PC-3 (cell line): ENCODE results near the gene BNIP1. TPM values are rescaled to one million over a fixed set of nuclear protein-coding genes. Genes with fewer than 3 reads are reported as not detected.

Source experiments
- ATAC-seq: fragments of 200-7000 bp; cut with Tn5 transposase; 2 replicates; pipeline ENCODE4 v1.9.1; 2020; ENCODE audit warnings: mild to moderate bottlenecking, moderate library complexity
- BruUV-seq: library from RNA; stranded (reverse); fragments of 400-500 nt; replicated peaks from 2 replicates; lab custom pipeline; 2021; lab: Mats Ljungman, UMichigan
- CTCF ChIA-PET: fragments of 300-600 bp; sonication (Branson Sonifier 250); formaldehyde crosslinking; loops from one replicate; lab custom pipeline; 2022; ENCODE audit warnings: antibody characterized with exemption; lab: Charles Lee
- POLR2A ChIA-PET: fragments of 300-600 bp; sonication (Branson Sonifier 250); formaldehyde crosslinking; loops from one replicate; lab custom pipeline; 2022; ENCODE audit warnings: antibody characterized with exemption; ENCODE audit not compliant: unreplicated experiment; lab: Charles Lee
- DNase-seq: peaks from one replicate; pipeline ENCODE4 v3.0.0-alpha.2; 2015
- H2AFZ ChIP-seq: fragments of 300-600 bp; sonication (generic); 2 replicates; pipeline ENCODE4 v1.6.0; 2016; ENCODE audit warnings: antibody characterized with exemption, low read length
- H3F3A ChIP-seq: fragments of 300-600 bp; sonication (generic); one replicate; pipeline ENCODE4 v1.6.0; 2017; ENCODE audit warnings: antibody characterized with exemption, low read length, control low read depth, mild to moderate bottlenecking; ENCODE audit not compliant: unreplicated experiment
- H3K27ac ChIP-seq: fragments of 300-600 bp; sonication (generic); 2 replicates; pipeline ENCODE4 v1.5.1; 2016; ENCODE audit warnings: mild to moderate bottlenecking, low read length
- H3K27me3 ChIP-seq: fragments of 300-600 bp; sonication (generic); 2 replicates; pipeline ENCODE4 v1.6.1; 2016; ENCODE audit warnings: low read length, mixed read lengths
- H3K36me3 ChIP-seq: fragments of 300-600 bp; sonication (generic); 2 replicates; pipeline ENCODE4 v1.6.1; 2016; ENCODE audit warnings: low read depth, mixed run types, low read length, mixed read lengths
- H3K4me1 ChIP-seq: fragments of 300-600 bp; sonication (generic); 2 replicates; pipeline ENCODE4 v1.5.1; 2016; ENCODE audit warnings: low read length; ENCODE audit not compliant: insufficient read depth
- H3K4me2 ChIP-seq: fragments of 300-600 bp; sonication (generic); 2 replicates; pipeline ENCODE4 v1.6.0; 2016; ENCODE audit warnings: low read length
- H3K4me3 ChIP-seq: fragments of 300-600 bp; sonication (generic); 2 replicates; pipeline ENCODE4 v1.5.1; 2016; ENCODE audit warnings: mild to moderate bottlenecking, low read length, mixed read lengths
- H3K79me2 ChIP-seq: fragments of 300-600 bp; sonication (generic); 2 replicates; pipeline ENCODE4 v1.6.1; 2017; ENCODE audit warnings: low read length, mixed read lengths
- H3K9ac ChIP-seq: fragments of 300-600 bp; sonication (generic); 2 replicates; pipeline ENCODE4 v1.6.0; 2016; ENCODE audit warnings: mild to moderate bottlenecking, low read length
- H3K9me2 ChIP-seq: fragments of 300-600 bp; sonication (generic); replicated peaks from 2 replicates; pipeline ENCODE4 v1.6.1; 2016; ENCODE audit warnings: mixed run types, low read length, mixed read lengths
- H3K9me3 ChIP-seq: fragments of 300-600 bp; sonication (generic); 2 replicates; pipeline ENCODE4 v1.6.1; 2016; ENCODE audit warnings: low read length, mixed read lengths
- H4K20me1 ChIP-seq: fragments of 300-600 bp; sonication (generic); 2 replicates; pipeline ENCODE4 v1.6.1; 2016; ENCODE audit warnings: low read length, mixed read lengths
- CTCF ChIP-seq: fragments of 300-600 bp; sonication (generic); conservative IDR thresholded peaks from 2 replicates; pipeline ENCODE4 v1.5.1; 2017; ENCODE audit warnings: antibody characterized with exemption, low read depth, mild to moderate bottlenecking, low read length
- EZH2 ChIP-seq: fragments of 300-600 bp; sonication (generic); IDR thresholded peaks from one replicate; pipeline ENCODE4 v1.6.1; 2017; ENCODE audit warnings: antibody characterized with exemption, mild to moderate bottlenecking, low read length; ENCODE audit not compliant: unreplicated experiment
- EZH2phosphoT487 ChIP-seq: fragments of 300-600 bp; sonication (generic); IDR thresholded peaks from 2 replicates; pipeline ENCODE4 v1.6.1; 2018; ENCODE audit warnings: mild to moderate bottlenecking, antibody characterized with exemption, low read length, borderline replicate concordance
- intact Hi-C: fragments of 100-400 bp; cut with micrococcal nuclease; formaldehyde crosslinking; loops from 2 replicates; pipeline ENCODE4 v1.9.0; 2023
- total RNA-seq: library from RNA; depleted of rRNA; stranded (reverse); fragments of >200 nt; gene quantifications from 2 replicates; pipeline ENCODE4 v1.2.3, GENCODE V29; 2014

The BNIP1 gene
- total RNA-seq, 1 experiment from 2014 or later: 21.5 TPM

GRCh38 chr5:173200356-173200755 is 56.0 kb downstream of the BNIP1 start:
- no peak for TF ChIP-seq CTCF
- TF ChIP-seq EZH2phosphoT487: no peak
- TF ChIP-seq EZH2: no peak
- Histone ChIP-seq H3K9ac (no peak overlapping the region), H3K4me3 (no peak overlapping the region), H3K36me3 (no peaks in the 10 kb centered on the region), H2AFZ (no peak overlapping the region), H3F3A (no peaks in the 10 kb centered on the region), H4K20me1 (no peaks in the 10 kb centered on the region), H3K9me3 (no peaks in the 10 kb centered on the region), H3K79me2 (no peaks in the 10 kb centered on the region), H3K9me2 (no peaks in the 10 kb centered on the region), H3K4me1 (peaks cover 15% of the 10 kb centered on the region), H3K4me2 (no peak overlapping the region), H3K27me3 (no peaks in the 10 kb centered on the region), H3K27ac (no peak overlapping the region)
- DNase-seq (no peak), ATAC-seq (no peak)
- ChIA-PET CTCF (no interaction called here), POLR2A (no interaction called here)
- intact Hi-C loops: no loop called here
- no TSS peak for BruUV-seq

DNA sequence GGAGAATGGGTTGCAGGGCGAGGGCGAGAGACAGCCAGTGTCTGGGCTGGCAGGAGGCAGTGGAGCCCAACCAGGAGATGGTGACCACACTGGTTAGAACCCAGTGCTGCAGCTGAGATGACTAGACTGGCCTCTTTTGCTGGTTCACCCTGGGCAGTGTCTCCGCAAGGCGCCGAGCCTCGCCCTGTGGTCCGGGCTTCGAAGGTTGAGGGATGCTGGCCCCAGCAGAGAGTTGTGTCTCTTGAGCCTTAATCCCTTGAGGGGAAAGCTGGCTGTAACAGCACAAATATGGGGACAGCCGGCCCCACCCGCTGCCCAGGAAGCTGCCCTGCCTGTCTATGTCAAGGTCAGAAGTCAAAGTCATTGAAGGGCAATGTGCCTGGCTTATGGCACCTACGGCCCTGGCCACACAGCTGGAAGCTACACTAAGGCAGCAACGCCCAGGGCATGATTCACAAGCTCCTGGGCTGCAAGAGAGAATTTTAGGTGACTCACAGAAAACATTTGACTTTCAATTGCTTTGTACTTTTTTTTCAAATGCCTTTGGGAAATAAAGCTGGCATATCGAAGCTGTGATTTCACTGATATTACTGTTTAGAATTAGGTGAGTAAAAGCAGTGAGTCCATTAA is 57.4 kb downstream of the BNIP1 start:
- Histone ChIP-seq H4K20me1 (no peaks in the 10 kb centered on the region), H3K4me2 (peak overlapping the region; percentile 82; the same call in 1 of the 2 replicates), H3K9me2 (no peaks in the 10 kb centered on the region), H3K36me3 (no peaks in the 10 kb centered on the region), H3K27me3 (peaks cover 7% of the 10 kb centered on the region; the same call in 1 of the 2 replicates), H3F3A (no peaks in the 10 kb centered on the region), H3K4me1 (peaks cover 15% of the 10 kb centered on the region), H3K9me3 (no peaks in the 10 kb centered on the region), H2AFZ (no peak overlapping the region), H3K27ac (peak overlapping the region; percentile 78; the same call in 1 of the 2 replicates), H3K9ac (no peak overlapping the region), H3K79me2 (no peaks in the 10 kb centered on the region), H3K4me3 (no peak overlapping the region; the same call in 1 of the 2 replicates)
- DNase-seq (peak; percentile 90), ATAC-seq (peak; percentile 94)
- CTCF ChIA-PET: interaction anchor here (0.6 to 1.1 kb wide), 5 partner anchors 32 to 495 kb away, joined by 3 to 14 read pairs (median 4); no protein-coding TSS in a partner anchor
- TF ChIP-seq EZH2 (no peak), CTCF (no peak), EZH2phosphoT487 (no peak)
- POLR2A ChIA-PET: interaction anchor here (0.6 kb wide), 2 partner anchors 176 to 797 kb away, joined by 3 read pairs; no protein-coding TSS in a partner anchor
- intact Hi-C loops: loop anchor here (1.0 kb wide), 2 partner anchors 35 to 223 kb away; no protein-coding TSS in a partner anchor
- no TSS peak for BruUV-seq
